Cardiac septum (tissue), 1 donor: ENCODE results near the gene CTSC. TPM values are rescaled to one million over a fixed set of nuclear protein-coding genes. Genes with fewer than 3 reads are reported as not detected.
"Not testable (repeated sequence)": the region's sequence is repeated elsewhere in the genome, so short reads cannot be mapped to it uniquely, and the experiment has no call there.

ENCODE experiments used
- DNase-seq: peaks from one replicate; pipeline ENCODE4 v3.0.0-alpha.2; 2020; ENCODE audit warnings: low spot score
- intact Hi-C: fragments of 100-400 bp; cut with DNase I; formaldehyde crosslinking; loops from one replicate; pipeline ENCODE4 v1.14.0; 2022
- total RNA-seq: library from RNA; stranded (reverse); fragmentation: NEBNext Ultra II Directional; extraction: Animal tissue kit (Norgen Biotek cat#: 25700); gene quantifications from one replicate; pipeline ENCODE4 v1.2.1, GENCODE V29; 2021
- donor health status: DM: no; HTN: no; CAD: no.

The CTSC gene
- total RNA-seq, 1 donor from 2014 or later, result 19.3 TPM

GRCh38 chr11:88297421-88297820 lies 40.1 kb downstream of the CTSC start:
- DNase-seq, result no peak
- intact Hi-C loops, result no loop called here

GRCh38 chr11:88295028-88295427 lies 42.5 kb downstream of the CTSC start:
- no peak for DNase-seq
- intact Hi-C loops, result no loop called here

DNA sequence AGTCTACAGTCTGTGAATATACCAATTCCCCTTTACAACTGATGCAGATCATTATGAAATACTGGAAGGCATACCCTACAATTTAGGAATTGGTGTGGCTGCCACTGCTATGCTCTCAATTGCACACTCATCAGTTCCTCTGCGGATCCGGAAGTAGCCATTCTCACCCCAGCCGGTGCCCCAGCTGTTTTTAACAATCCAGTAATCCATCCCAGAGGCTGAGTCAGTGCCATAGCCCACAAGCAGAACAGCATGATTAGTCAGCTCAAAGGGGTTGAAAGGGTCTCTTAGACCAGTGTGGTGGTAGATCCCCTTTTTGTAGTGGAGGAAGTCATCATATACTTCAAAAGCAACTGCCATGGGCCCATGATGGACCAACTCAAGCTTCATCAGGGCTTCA lies 43.6 kb downstream of the CTSC start:
- DNase-seq, result no peak
- intact Hi-C loops, result no loop called here

- DNase-seq, result no peak
- intact Hi-C loops, result no loop called here
Measured at GRCh38 chr11:88292171-88292843, 45.2 kb downstream of the CTSC start.

DNA sequence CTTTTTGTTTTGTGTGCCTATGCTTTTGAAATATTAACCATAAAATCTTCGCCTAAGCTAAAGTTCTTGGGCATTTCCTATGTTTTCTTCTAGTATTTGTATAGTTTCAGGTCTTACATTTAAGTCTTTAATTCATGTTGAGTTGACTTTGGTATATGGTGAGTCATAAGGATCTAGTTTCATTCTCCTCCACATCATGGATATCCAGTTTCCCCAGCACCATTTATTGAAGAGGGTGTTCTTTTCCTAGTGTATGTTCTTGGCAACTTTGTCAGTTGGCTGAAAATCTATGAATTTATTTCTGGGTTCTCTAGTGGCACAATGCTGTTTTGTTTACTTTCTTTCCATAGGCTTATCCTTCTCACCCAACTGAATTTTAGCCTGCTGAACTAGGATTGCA lies 49.0 kb downstream of the CTSC start:
- intact Hi-C loops, result no loop called here
- no peak for DNase-seq

DNA sequence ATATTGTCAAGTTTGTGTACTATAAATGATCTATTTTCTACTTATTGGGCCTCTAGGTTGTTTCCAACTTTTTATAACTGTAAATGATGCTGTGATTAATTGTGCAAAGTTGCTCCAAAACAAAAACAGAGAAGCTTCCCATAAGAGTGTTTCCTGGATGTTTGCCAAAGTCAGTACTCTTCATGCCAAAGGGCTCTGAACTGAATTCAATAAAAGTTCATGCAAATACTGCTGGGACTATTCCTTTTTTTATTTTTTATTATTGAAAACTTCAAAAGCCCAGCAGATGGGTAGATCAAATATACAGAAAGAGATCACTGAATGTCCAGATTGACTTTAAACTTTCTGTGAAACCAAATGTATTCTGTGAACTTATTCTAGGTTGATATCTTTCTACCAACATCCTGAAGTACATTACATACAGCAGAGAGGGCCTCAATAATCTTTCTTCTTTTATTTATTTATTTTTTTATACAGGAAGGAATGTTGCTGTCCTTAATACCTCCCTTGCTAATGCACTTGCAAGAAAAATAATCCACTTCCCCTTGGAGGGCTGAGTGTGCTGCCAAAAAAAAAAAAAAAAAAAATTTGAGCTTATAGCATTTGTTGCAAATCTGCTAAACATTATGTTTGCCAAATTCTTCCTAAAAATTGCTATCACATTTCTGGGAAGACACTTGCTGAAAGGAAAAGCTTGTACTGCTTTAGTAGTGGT lies 53.0 kb downstream of the CTSC start:
- intact Hi-C loops, result no loop called here
- no peak for DNase-seq

DNA sequence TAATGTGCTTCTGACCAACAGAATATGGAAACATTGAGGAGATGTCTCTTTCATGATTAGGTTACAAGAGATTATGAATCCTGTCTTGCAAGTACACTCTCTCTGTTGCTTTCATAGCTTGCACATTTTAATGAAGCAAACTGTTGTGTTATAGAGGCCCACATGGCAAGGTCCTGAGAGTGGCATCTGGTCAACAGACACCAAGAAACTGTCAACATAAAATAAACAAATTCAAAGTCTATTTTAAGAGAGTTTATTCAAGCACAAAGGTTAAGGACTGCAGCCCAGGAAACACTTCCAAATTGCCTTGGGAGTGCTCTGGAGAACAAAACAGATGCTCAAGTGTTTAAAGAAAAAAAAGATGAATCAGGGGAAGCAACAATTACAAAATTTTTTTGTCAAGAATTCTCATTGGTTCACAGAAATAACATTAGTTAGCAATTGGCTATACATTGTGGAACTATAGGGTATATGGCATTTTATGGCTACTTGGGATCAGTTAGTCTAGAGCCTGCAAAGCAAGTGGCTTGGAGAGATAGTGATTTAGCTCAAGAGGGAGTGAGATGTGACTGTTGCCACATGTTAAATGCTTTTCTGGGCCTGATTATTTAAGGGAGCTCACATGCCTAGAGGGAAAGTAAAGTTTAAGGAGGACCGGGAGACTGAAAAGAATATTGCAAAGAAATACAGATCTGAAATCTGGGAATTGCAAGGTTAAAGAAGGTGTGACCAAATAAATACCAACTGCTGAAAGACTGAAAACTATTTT lies 54.6 kb downstream of the CTSC start:
- intact Hi-C loops, result no loop called here
- DNase-seq, result no peak

DNA sequence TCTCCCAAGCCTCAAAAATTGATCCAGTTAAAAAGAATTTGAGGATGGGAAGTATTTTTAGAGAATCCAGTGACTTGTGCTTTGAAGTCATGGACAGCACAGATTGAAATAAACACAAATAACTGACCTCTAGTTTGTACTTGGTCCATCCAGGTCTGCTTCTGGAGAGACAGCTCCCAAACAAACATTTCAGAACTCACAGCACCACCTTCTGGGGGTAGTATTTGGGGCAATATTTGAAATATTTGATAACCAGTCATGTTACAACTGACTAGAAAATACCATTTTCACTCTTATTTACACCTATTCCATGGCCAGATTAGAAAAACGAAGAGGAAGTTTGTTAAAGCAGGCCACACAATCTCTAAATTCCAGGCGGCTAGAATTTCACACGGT lies 56.2 kb downstream of the CTSC start:
- intact Hi-C loops, result no loop called here
- DNase-seq, result no peak

GRCh38 chr11:88280673-88281316 lies 56.7 kb downstream of the CTSC start:
- DNase-seq, result no peak
- intact Hi-C loops, result no loop called here

DNA sequence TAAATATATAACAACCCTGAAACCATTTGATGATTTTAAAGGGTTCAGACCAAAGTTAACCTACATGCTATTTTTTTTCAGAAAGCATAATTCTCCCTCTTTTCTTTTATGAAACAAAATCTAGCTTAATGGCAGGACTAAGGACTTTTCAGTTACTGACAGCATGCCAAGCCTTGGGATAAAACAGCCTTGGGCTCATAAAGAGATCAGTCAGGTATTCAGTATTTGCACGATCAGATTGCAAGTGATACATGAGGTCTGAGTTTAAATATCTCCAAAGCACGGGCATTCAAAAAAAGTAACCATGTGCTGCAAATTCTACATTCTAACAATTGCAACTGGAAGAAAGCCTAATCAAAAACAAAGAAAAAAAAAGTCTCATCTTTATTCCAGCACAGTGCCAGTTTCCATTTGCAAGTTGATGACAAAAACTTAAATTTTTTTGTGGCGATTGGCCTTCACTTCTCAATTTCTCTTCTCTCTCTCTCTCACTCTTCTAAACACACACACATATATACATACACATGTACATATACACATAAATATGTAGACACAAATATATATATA lies 60.1 kb downstream of the CTSC start:
- DNase-seq, result no peak
- intact Hi-C loops, result no loop called here

DNA sequence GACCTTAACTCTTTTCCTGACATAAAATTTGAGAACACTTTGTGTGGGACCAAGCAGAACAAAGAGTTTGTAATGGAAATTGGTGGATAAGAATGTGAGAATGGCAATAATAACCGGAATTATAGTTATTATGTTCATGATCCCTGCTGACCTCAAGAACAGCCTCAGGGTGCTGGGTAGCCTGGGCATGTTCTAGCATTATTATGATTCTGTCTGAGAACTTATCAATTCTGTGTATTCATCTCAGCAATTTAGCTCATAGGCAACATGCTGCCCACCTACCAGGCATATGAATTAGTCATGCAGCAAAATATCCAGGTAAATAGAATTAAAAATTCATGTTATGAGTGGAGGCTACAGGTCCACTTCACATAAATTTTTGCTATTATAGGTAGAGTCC lies 61.9 kb downstream of the CTSC start:
- intact Hi-C loops, result no loop called here
- no peak for DNase-seq

GRCh38 chr11:88266919-88267318 lies 70.6 kb downstream of the CTSC start:
- intact Hi-C loops, result no loop called here
- no peak for DNase-seq

- intact Hi-C loops, result no loop called here
- DNase-seq, result no peak
Measured at GRCh38 chr11:88266157-88266556, 71.4 kb downstream of the CTSC start.

- DNase-seq, result no peak
- intact Hi-C loops, result no loop called here
Measured at GRCh38 chr11:88259431-88259830, 78.1 kb downstream of the CTSC start.

- intact Hi-C loops, result no loop called here
- no peak for DNase-seq
Measured at GRCh38 chr11:88252208-88252607, 85.3 kb downstream of the CTSC start.

DNA sequence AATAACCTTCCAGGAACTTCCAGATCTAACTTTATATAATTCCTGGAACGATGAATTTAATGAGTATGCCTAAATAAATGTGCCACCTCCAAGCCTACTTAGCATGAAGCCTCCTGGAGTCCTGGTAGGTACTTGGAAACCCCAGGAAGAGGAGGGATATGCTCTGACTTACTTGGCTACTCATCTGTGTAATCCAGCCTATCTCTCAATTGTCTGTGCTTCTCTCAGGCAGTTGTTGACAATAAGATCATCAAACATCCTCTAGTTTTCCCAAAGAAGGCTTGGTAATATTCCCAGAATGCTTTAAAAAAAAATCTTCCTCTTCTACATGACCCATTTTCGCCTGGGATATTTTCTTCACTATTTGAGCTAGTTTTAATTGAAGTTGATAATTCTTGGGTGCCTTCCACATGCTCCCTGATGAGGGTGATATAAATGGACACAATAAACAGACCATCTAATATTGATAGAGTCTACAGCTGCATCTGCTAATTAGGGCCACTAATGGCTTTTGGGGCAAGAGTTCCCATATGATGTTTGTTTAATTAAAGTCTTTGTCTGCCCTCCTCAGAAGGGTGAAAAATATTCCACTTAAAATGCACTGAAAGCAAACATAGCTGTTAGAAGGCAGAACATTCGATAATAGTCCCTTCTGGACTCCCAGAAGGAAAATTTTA lies 86.8 kb downstream of the CTSC start:
- no peak for DNase-seq
- intact Hi-C loops, result no loop called here

- no peak for DNase-seq
- intact Hi-C loops, result no loop called here
Measured at GRCh38 chr11:88249706-88250105, 87.8 kb downstream of the CTSC start.

GRCh38 chr11:88246696-88247095 lies 90.8 kb downstream of the CTSC start:
- intact Hi-C loops, result no loop called here
- no peak for DNase-seq

- DNase-seq, intact Hi-C loops: not testable (repeated sequence)
Measured at GRCh38 chr11:88245576-88245975, 92.0 kb downstream of the CTSC start.
